HG03432 (cell line): ENCODE measurements around the gene SCN5A.

Experiments used
- ATAC-seq: cut with Tn5 transposase; IDR thresholded peaks from one replicate; pipeline ENCODE4 v1.9.1; 2021; ENCODE audit warnings: mild to moderate bottlenecking, moderate library complexity; ENCODE audit not compliant: unreplicated experiment

Gene SCN5A

DNA sequence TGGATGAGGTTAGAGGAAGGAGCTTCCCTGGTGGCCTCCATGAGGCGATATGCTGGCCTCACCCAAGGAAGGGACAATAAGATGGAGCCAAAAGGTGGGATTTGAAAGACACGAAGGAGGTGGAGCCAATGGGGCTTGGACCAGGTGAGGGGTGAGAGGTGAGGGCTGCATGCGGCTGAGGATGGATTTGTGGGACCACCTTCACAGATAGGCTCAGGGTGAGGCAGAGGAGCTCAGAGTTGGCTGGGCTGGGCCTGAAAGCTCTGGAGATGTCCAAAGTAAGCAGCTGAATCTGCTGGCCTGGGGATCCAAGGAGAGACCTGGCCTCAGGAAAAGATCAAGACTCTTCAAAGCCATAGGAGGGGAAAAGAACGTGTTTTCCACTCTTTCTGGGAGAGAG, 103.5 kb downstream of the SCN5A start:
- ATAC-seq: no peak

DNA sequence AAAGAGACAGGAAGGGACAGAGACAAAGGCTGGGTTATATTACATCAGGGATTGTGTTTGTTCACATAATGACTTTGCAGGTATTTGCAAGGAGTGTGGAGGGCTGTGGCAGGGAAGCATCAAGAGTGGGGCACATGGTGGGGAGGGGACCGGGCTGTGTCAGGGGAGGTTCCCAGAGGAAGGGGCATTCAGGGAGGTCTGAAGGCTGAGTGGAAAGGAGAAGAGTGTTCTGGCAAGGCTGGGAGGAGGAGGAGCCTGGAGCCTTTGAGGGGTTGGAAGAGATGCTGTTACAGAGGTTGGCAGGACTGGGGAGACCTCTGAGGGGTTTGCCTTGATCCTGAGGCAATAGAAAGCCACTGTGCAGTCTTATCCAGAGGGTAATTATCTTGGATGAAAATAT, 103.9 kb downstream of the SCN5A start:
- ATAC-seq: no peak

DNA sequence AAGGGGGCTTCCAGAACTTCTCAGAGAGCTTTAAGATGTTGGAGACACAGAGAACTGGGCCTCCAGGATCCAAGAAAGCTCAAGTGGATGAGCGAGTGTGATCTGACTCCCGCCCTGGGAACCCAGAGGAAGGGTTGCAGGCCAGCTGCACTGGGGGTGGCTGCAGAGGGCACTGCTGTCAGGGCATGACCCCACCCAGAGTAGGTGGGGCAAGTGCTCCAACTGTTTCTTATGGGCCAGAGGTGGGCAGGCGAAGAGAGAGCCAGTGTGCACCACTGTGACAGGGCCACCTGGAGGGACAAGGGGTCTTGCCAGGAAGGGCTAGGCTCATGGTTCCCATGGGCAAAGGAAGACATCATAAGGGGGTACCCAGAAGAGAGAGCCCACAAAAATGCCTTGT, 104.6 kb downstream of the SCN5A start:
- ATAC-seq: no peak

DNA sequence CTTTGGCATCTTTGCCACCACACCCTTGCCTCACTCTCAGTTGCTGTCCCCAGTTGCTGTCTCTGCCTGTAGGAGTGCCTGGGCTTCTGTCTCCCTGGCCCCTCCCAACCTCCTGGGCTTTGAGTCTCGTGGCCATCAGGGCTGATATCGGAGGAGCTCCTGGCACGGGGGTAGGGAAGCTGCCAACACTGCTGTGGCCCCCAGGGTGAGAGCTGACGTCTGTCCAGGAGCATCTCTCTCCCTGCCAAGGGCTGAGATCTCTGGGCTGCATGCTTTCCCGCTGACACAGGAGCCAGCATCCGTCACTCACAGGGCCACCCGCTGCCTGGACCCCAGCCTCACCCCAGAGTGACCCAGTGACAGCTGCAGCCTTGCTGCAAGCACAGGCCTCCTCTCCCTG, 105.9 kb downstream of the SCN5A start:
- ATAC-seq: no peak

DNA sequence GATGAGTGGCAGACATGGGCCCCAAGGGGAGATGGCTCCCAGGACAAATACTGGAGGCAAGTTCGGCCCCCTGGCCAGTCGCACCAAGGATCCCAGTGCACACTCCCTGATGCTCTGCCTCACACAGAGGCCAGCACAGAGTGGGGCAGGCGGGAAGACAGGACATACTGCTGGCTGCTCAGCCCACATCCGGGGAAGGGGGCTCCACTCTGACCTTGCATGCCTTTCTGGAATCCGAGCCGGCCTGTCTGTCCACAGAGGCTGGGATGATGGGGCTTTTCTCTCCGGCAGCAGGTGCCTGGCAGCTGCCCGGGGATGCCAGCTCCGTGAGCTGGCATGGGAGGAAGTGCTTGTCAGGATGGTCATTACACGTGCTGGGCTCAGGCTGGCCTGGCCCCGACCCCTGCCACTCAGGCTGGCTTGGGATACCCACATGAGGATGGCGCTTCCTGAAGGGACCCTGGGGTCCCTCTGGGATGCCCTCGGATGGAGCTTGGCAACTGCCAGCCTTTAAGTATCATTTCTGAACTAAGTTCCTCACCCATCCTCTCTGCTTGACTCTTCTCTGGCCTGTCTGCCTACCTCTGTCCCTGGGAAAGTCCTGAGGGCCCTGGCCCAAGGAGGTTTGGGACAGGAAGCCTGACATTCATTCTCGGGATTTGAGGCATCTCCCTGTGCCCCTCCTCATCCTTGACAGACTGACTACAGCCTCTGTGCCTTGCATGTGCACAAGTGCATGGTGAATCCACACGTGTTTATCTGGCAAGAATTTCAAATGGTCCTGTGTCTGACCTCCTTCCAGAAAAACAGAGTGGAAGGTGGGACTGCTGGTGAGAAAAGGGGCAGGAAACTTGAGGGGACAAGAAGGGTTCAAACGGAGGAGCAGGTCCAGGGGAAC, 106.8 kb downstream of the SCN5A start:
- no peak for ATAC-seq

DNA sequence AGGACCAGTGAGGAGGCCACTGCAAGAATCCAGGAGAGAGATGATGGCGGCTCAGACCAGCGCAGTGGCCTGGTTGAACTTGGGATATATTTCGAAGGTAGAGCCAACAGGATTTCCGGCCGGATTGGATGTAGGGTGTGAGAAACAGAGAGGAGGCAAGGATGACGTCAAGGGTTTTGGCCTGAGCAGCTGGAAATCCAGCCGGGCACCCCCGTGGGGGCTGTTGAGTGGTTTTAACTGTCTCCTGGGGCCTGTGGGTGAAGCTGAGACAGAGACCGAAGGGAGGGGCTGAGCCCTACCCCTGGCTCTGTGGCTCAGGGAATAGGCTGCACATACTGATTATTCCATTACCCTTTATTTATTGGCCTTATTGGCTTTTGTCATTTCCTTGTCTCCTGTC, 107.7 kb downstream of the SCN5A start:
- no peak for ATAC-seq

DNA sequence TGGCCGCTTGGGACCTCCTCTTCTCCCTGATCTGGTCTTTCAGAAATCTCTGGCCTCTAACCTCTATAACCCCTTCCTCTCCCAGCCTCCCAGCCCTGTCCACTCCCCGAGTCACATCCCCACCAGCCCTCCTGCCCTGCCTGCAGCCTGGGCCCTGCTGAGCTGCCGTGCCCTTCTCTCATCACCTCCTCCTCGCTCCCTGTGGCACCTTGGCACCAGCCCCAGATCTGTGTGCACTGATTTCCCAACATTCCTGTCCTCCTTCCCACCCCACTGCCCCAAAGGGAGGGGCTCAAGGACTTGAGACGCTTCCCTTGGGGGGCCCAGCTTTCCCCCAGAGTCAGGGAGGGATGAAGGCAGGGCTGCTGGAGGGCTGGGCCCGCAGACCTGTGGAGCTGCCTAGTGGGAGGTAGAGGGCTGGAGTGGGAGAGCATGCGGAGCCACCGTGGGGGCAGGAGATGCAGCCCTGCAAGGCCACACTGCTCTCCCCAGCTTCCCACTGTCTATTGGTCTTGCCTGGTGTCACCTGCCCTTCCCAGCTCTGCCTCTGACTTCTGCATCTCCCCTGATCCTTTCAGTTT, 110.6 kb downstream of the SCN5A start:
- no peak for ATAC-seq

DNA sequence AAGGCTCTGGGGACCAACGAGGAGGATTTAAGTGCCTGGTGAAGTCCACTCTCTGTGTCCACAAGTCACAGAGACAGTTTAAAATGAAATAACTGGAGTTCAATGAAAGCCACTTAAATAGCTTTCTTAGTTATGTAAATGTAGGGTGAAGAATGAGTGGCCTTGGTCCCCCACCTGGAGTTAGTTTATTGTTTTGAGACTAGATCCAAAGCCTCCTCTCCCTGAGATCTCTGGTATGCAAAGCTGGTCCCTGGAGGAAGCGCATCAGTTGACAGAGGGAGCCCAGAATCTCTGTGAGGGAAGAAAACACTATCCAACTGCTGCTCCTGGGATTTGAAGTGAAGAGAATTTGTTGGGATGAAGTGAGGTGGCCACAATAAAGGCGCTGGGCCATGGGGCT, 112.8 kb downstream of the SCN5A start:
- no peak for ATAC-seq

DNA sequence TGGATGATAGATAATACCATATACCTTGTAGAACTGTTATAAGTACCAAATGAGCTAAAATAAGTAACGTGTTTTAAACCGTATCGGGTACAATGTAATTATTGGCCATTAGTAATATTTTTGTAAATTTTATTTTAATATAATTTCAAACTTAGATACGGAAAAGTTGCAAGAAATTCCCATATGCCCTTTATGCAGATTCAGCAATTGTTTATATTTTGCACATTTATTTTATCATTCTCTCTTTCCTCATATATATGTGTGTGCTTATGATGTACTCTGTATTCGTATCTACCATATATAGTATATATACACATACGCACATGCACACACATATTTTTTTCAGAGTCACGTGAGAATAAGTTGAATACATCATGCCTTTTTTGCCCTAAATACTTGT, 114.9 kb downstream of the SCN5A start:
- no peak for ATAC-seq

DNA sequence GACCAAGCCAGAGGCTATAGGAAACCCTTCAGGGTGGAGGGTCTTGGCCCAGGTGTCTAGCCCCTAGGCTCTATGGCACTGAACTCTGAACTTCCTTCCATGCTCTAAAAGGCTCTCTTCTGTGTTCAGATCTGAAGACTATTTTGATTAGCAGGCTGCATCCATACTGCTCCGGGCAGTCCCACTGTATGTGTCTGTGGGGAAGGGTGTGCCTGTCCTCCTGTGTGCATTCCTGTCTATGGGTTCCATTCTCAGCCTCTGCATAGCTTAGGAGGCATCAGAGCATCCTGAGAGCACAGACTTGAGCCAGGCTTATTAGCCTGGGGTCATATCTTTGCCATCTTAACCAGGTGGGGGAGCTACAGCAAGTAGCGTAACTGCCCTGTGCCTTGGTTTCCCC, 115.3 kb downstream of the SCN5A start:
- ATAC-seq: no peak

DNA sequence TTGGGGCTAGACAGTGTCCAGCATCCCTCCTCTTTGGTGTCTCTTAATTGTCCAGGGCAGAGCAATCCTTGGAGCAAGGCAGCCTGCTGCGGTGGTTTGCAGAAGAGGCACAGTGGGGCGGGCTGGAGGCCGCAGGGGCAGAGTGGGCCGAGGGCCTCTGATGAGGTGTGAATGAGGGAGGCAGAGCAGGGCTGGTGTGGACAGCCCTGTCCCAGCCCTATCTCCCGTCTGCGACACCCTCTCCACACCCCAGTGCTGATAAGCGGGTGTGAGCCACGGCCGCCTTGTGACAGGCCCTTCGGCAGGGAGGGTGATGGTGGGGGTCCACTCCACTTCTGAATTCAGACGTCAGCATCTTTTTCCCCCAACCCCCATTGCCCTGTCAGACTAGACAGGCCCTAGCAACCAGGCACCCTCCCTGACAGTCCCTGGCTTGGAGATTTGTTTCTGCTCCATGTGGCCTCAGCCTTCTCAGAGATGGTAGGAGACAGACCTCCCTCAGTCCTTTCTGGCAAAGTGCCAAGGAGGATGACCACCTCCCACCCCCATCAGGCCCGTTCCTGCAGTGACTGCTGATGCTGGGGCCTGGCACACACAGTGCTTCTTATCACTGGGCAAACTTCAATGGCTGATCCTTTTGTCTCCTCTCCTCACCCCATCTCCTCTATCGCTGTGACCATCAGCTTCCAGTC, 116.1 kb downstream of the SCN5A start:
- ATAC-seq: no peak

DNA sequence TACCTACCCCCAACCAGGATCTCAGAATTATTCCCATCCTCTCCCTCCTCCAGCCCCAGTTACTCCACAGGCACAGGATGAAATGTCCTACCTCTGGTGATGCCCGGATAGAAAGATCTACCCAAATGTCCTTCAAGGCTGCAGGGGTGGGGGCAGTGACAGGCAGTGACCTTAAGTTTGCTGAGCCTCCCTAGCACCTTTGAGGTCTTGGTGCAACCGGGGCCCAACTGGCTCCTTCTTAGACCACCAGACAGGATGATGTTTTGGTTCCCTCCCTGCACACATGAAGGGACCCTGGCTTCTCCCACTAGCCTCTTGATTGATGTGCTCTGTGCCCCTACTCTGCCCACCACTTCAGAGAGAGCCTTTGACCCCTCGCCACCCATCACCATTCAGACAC, 117.0 kb downstream of the SCN5A start:
- ATAC-seq: no peak

DNA sequence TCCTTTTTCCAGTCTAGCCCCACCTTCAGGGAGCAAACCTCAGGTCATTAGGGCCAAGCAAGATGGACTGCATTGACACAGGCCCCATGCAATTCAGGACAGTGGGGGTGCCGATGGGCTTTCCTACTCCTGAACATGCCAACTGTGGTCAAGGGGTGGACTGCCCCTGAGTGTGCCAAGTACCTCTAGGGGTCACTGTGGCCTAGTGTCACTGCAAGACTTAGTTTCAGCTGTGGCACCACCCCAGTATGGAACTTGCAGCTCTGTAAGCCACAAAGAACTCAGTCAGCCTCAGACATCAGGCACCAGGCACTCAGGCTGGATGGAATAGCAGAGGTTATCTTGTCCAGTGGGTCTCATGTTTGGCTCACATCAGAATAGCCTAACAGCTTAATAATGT, 121.0 kb downstream of the SCN5A start:
- ATAC-seq: no peak

DNA sequence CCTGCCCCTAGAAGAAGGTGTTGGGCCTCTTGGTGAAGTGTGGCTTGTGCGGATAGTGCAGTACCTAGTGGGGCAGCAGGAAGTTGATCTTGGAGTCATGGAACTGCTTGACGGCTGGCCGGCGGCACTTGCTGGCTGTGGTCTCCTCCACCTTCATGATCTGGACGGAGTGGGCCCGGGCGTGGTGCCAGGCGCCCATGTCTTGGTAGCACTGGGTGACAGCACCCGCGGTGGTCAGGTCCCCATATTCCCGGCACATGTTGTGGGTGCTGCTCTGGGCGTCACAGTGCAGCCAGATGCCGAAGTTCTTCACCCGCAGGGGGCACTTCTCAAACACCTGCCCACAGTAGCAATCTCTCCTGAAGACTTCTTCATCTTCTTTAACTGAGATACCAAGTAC, 122.7 kb downstream of the SCN5A start:
- ATAC-seq: no peak

DNA sequence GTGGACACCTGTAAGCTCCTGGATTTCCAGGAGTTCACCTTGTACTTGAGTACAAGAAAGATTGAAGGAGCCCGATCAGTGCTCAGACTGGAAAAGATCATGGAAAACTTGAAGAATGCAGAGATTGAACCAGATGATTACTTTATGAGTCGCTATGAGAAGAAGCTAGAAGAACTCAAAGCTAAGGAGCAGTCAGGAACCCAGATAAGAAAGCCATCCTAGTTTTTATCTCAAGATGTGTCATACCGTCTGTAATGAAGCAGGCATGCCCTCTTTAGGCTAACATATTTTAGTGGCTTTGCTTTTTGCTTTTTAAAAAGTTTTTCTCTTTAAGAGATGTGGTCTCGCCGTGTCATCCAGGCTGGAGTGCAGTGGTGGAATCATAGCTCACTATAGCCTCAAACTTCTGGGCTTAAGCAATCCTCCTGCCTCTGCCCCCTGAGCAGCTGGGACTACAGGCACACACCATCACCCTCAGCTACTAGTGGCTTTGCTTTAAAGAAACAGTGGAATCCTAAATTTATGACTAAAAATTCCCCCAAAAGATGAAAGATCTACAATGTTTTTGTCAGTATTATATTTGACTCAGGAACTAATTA, 125.2 kb downstream of the SCN5A start:
- no peak for ATAC-seq

DNA sequence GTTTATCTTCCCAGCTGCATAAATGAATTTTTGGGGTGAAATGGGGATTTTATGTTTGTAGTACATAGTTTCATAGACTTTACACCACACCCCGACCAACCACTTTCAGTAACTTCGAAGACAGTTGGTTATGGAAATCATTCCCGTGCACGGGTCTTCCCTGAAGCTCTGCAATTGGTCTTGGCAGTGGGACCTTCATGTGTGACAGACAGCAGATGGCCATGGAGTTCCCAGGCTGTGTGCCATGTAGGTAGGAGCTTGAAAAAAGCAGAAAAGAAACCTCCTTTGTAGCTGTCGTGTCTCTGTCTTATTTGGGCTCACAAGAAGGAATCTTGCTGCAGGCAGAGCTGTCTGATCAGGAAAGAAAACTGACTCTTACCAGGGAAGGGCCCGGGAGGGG, 127.5 kb downstream of the SCN5A start:
- no peak for ATAC-seq

DNA sequence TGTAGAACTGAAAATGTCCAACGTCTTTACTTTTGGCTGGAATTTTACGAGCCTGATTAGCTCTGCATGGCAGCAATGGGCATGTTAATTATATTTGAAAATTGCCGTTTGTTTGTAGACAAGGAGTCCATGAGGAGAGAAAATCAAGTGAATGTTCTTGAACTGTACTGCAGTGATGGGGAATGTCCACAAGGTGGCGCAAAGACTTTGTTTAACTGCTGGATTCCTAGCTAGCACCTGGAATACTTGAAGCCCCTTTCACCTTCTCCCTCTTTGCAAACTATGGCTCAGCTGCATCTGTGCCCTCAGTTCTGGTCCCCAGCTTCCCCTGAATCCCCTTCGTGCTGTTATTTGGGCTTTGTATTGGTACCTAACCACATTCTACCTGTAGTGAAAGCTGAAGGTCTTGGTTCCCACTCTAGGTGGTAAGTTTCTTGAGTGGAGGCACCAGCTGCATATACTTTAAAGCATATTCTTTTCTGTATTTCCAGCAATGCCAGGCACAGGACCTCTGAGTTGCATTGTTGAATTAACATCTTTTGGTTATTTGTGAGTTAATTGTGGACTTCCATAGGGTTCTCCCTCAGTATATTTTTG, 128.0 kb downstream of the SCN5A start:
- ATAC-seq: peak; percentile 46

DNA sequence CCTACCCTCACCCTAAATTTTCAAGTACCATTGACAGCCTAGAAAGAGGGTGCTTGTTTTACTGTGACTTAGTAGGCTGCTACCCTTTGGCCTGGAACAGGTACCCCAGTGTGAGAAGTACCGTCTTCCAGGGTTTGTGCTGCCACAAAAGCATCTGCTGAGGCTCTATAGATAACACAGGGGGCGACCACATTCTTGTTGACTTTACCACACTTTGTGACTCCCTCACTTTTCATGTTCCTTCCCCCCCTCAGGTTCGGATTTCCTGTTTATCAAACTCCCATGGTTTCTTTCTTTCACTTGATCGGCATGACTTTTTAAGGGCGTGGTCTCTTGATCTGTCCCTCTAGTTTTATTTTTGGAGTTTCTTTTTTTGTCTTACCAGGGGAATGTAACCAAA, 129.8 kb downstream of the SCN5A start:
- no peak for ATAC-seq

DNA sequence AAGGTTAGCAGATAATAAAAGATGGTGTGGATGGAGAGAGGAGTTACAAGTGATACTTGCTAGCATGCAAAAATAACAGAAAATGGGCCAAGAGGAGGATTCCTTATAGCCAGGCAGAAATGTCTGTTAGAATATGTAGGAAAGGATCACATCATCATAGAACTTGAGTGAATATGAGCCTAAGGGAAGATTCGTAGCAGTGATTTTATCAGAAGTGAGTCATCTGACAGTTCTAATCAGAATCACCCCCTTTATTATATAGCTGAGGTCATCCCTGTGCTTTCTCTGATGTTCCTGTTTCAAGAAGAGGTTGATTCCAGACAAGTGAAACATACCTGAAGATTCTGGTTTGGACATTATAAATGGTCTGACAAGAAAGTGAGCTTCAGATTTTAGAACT, 130.5 kb downstream of the SCN5A start:
- ATAC-seq: no peak

DNA sequence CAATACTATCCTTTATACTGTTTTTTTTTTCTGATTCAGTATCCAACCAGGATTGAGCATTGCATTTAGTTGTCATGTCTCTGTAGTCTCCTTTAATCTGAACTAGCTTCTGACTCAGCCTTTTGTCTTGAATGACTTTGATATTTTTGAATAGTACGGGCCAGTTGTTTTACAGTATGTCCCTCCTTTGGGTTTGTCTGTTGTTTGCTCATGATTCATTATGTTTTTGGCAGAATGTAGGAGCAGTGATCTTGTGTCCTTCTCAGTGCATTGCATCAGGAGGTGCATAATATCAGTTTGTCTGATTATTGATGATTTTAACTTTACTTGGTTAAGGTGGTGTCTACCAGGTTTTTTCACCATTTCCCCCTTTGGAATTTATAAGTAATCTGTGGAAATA, 132.8 kb downstream of the SCN5A start:
- no peak for ATAC-seq

DNA sequence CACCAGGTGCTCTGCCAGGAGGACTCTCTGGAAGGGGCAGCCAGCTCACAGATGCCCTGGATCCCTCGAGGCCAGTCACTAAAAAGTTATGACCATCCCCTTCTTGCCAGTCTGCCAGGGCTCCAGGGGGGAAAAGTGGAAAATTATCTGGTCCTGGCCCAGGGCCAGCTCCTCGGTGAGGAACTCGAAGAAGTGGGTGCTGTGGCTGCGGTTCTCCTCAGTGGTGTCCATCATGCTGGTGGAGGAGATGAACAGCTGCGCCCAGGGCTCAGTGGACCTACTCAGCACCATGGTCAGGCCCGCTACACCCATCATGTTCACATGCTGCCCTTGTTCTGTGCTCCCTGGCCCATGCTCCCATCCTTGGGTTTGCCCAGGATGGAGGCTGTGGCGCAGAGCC, 134.1 kb downstream of the SCN5A start:
- ATAC-seq: no peak
